ENCODE measurements around the gene VKORC1L1. TPM values are rescaled to one million over a fixed set of nuclear protein-coding genes. Genes with fewer than 3 reads are reported as not detected.

Gene VKORC1L1
- total RNA-seq, 1 experiment from 2014 or later: 29.4 TPM

DNA sequence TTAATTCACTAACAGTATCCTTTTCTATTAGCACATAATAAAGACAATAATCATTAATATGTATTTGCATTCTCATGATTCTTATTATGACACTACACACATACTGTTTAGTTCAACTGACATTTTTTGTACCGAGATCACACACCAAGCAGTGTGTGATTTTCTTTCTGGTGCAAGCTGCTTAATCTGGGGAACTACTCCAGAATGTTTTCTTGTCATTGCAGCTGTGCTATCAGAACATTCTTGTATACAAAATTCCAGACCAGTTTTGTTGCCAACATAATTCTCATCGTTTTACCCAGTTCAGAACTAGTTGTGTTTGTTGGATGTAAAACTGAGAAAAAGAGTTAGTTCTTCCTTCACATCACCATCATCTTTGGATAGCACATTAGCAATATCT, 37.4 kb downstream of the VKORC1L1 start:
- no peak overlapping the region for H4K5ac ChIP-seq (ENCODE audit: insufficient read length, low read depth, low read length)
- H2BK120ac ChIP-seq (ENCODE audit: low read depth, low read length, poor library complexity, severe bottlenecking): no peak overlapping the region
- TF ChIP-seq, protein P1, sequence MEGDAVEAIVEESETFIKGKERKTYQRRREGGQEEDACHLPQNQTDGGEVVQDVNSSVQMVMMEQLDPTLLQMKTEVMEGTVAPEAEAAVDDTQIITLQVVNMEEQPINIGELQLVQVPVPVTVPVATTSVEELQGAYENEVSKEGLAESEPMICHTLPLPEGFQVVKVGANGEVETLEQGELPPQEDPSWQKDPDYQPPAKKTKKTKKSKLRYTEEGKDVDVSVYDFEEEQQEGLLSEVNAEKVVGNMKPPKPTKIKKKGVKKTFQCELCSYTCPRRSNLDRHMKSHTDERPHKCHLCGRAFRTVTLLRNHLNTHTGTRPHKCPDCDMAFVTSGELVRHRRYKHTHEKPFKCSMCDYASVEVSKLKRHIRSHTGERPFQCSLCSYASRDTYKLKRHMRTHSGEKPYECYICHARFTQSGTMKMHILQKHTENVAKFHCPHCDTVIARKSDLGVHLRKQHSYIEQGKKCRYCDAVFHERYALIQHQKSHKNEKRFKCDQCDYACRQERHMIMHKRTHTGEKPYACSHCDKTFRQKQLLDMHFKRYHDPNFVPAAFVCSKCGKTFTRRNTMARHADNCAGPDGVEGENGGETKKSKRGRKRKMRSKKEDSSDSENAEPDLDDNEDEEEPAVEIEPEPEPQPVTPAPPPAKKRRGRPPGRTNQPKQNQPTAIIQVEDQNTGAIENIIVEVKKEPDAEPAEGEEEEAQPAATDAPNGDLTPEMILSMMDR (conservative IDR thresholded peaks at IDR 0.05): no peak
- H2BK15ac ChIP-seq (ENCODE audit: low read depth, low read length): no peak overlapping the region
- no peaks in the 10 kb centered on the region for H3K27me3 ChIP-seq (ENCODE audit: insufficient read depth, low read length)
- no peak for DNase-seq
- H3K27ac ChIP-seq (ENCODE audit: insufficient read length, low read depth, low read length): no peak overlapping the region
- no peak overlapping the region for H2BK20ac ChIP-seq (ENCODE audit: low read depth, low read length, poor library complexity, severe bottlenecking)
- no peaks in the 10 kb centered on the region for H3K23me2 ChIP-seq (ENCODE audit: insufficient read length, low read depth, low read length, poor library complexity, severe bottlenecking)
- H3K4ac ChIP-seq (ENCODE audit: low read depth, low read length): no peak overlapping the region
- no peaks in the 10 kb centered on the region for H3K9me3 ChIP-seq (ENCODE audit: control insufficient read depth, low read depth, low read length)
- H2BK5ac ChIP-seq (ENCODE audit: insufficient read length, low read length): no peak overlapping the region
- no peak overlapping the region for H3K18ac ChIP-seq (ENCODE audit: insufficient read length, low read depth, low read length)
- no peak overlapping the region for H3K4me3 Mint-ChIP-seq
- no peak overlapping the region for H3K4me2 ChIP-seq (ENCODE audit: insufficient read depth, insufficient read length, low read length)
- peaks cover 15 to 24% of the 10 kb centered on the region in 2 experiments for H3K4me1 Mint-ChIP-seq
- H3K23ac ChIP-seq (ENCODE audit: insufficient read length, low read depth, low read length): no peak overlapping the region
- peaks cover 0 to 5% (median 0%) of the 10 kb centered on the region in 3 experiments; a peak in 2 of 7 replicates for H3K36me3 Mint-ChIP-seq (ENCODE audit: insufficient read depth in 1 of 3, low read depth in 3 of 3)
- no peak overlapping the region for H4K91ac ChIP-seq (ENCODE audit: insufficient read length, low read depth, low read length)
- H4K8ac ChIP-seq (replicated peaks; ENCODE audit: insufficient read length, low read depth, low read length): no peak overlapping the region
- no peak overlapping the region for H3K14ac ChIP-seq (ENCODE audit: insufficient read depth, low read length)
- no peaks in the 10 kb centered on the region for H4K20me1 ChIP-seq (ENCODE audit: control insufficient read depth, insufficient read depth, insufficient read length)
- H3K27ac Mint-ChIP-seq: no peak overlapping the region
- WGBS (ENCODE audit: extremely low coverage, insufficient read length, low lambda C conversion rate): no CpG with 5 or more reads among the region's 2 CpGs
- H2AK5ac ChIP-seq (ENCODE audit: insufficient read length, low read length): no peak overlapping the region
- no peak overlapping the region for H3T11ph ChIP-seq (ENCODE audit: low read length)
- no peak overlapping the region for H3K56ac ChIP-seq (ENCODE audit: insufficient read length, low read depth, low read length)
- peaks cover 2% of the 10 kb centered on the region; the same call in 1 of the 2 replicates for H3K4me1 ChIP-seq (ENCODE audit: insufficient read depth, low read length)
- peaks cover 3% of the 10 kb centered on the region for H3K79me1 ChIP-seq (ENCODE audit: insufficient read depth, low read depth, low read length, poor library complexity, severe bottlenecking)
- H3K27me3 Mint-ChIP-seq (ENCODE audit: low read depth): no peaks in the 10 kb centered on the region
- H3K9ac ChIP-seq (ENCODE audit: extremely low read depth, insufficient read length, low read length): no peak overlapping the region
- H3K79me2 ChIP-seq (ENCODE audit: insufficient read depth, low read length): no peaks in the 10 kb centered on the region
- no peak overlapping the region for H2AFZ ChIP-seq (ENCODE audit: low read length)
- no peak overlapping the region for H2BK12ac ChIP-seq (ENCODE audit: insufficient read length, low read depth, low read length)
- no peaks in the 10 kb centered on the region for H3K9me3 Mint-ChIP-seq

Data from H9 (cell line).